Activated naive CD8-positive, alpha-beta T cell treated with anti-CD3 and anti-CD28 coated beads, Interleukin-2, amount 10 ng/mL, durations not matched to agents 7 days and 5 days (primary cell): ENCODE measurements around the gene TAF7L. TPM values are rescaled to one million over a fixed set of nuclear protein-coding genes. Genes with fewer than 3 reads are reported as not detected.
"Not testable (repeated sequence)": the region's sequence is repeated elsewhere in the genome, so short reads cannot be mapped to it uniquely, and the experiment has no call there.

Source experiments
- ATAC-seq: fragments of 150-1000 bp; cut with Tn5 transposase; one replicate; pipeline ENCODE4 v1.10.0; 2021; ENCODE audit warnings: low read depth, moderate library complexity
- POLR2A ChIA-PET: fragments of 350-600 bp; sonication (Branson Sonifier 250); formaldehyde crosslinking; loops from one replicate; lab custom pipeline; 2021; ENCODE audit warnings: antibody characterized with exemption; lab: Charles Lee
- DNase-seq: peaks from one replicate; pipeline ENCODE4 v3.0.0; 2021
- H3K27ac Mint-ChIP-seq: one replicate; pipeline ENCODE4 v1.8.0; 2022; ENCODE audit warnings: mild to moderate bottlenecking, mixed read lengths
- H3K27me3 Mint-ChIP-seq: one replicate; pipeline ENCODE4 v1.8.0; 2022; ENCODE audit warnings: mild to moderate bottlenecking, moderate library complexity, mixed read lengths
- H3K36me3 Mint-ChIP-seq: one replicate; pipeline ENCODE4 v1.8.0; 2021; ENCODE audit warnings: mild to moderate bottlenecking, mixed read lengths
- H3K4me1 Mint-ChIP-seq: one replicate; pipeline ENCODE4 v1.8.0; 2021; ENCODE audit warnings: mixed read lengths
- H3K4me3 Mint-ChIP-seq: one replicate; pipeline ENCODE4 v1.8.0; 2022; ENCODE audit warnings: mild to moderate bottlenecking, moderate library complexity, mixed read lengths
- H3K9me3 Mint-ChIP-seq: one replicate; pipeline ENCODE4 v1.8.0; 2021; ENCODE audit warnings: mixed read lengths
- total RNA-seq, 2 experiments: library from RNA; stranded (reverse); gene quantifications; one replicate each; pipeline ENCODE4 v1.2.3, GENCODE V29; 2021

TAF7L gene
- not detected for total RNA-seq

- POLR2A ChIA-PET, result no interaction called here
Measured at GRCh38 chrX:101290957-101291603, at the start of gene TAF7L. TSS of gene TAF7L (minus strand) at chrX:101291334. CDS start at chrX:101287543, 3,791 bp downstream.

GRCh38 chrX:101337776-101338271 lies 46.7 kb upstream of the TAF7L start:
- Mint-ChIP-seq H3K27ac (no peak overlapping the region), H3K4me1 (no peaks in the 10 kb centered on the region), H3K27me3 (no peaks in the 10 kb centered on the region), H3K36me3 (peaks cover 2% of the 10 kb centered on the region), H3K4me3 (no peak overlapping the region), H3K9me3 (no peaks in the 10 kb centered on the region)
- POLR2A ChIA-PET, result no interaction called here
- DNase-seq (no peak), ATAC-seq (no peak)

More at GRCh38 chrX:101290957-101291603, at the start of gene TAF7L:
- no peak within 1 kb of the TSS for H3K27ac Mint-ChIP-seq
- no peak within 1 kb of the TSS for H3K4me3 Mint-ChIP-seq
- DNase-seq, result no peak
- peaks cover 1% of the 10 kb centered on the region for H3K4me1 Mint-ChIP-seq
- peaks cover 10% of the 10 kb centered on the region for H3K27me3 Mint-ChIP-seq
- H3K9me3 Mint-ChIP-seq, result no peaks in the 10 kb centered on the region
- H3K36me3 Mint-ChIP-seq, result no peaks in the 10 kb centered on the region
- ATAC-seq, result no peak

GRCh38 chrX:101334310-101334709 lies 43.2 kb upstream of the TAF7L start:
- H3K36me3 Mint-ChIP-seq, H3K4me3 Mint-ChIP-seq, ATAC-seq, H3K27ac Mint-ChIP-seq, DNase-seq, H3K27me3 Mint-ChIP-seq, H3K9me3 Mint-ChIP-seq, POLR2A ChIA-PET, H3K4me1 Mint-ChIP-seq: not testable (repeated sequence)

- ATAC-seq, H3K4me3 Mint-ChIP-seq, DNase-seq, H3K4me1 Mint-ChIP-seq, H3K9me3 Mint-ChIP-seq, H3K36me3 Mint-ChIP-seq, H3K27ac Mint-ChIP-seq, H3K27me3 Mint-ChIP-seq: not testable (repeated sequence)
- POLR2A ChIA-PET, result interaction anchor here (0.6 kb wide), 1 partner anchor 318 kb away, joined by 3 read pairs; no protein-coding TSS in a partner anchor
Measured at GRCh38 chrX:101326600-101326999, 35.5 kb upstream of the TAF7L start.

- POLR2A ChIA-PET, result no interaction called here
- H3K27me3 Mint-ChIP-seq, result peaks cover 3% of the 10 kb centered on the region
- H3K27ac Mint-ChIP-seq, result no peak overlapping the region
- H3K4me3 Mint-ChIP-seq, result no peak overlapping the region
- ATAC-seq (no peak), DNase-seq (no peak)
- no peaks in the 10 kb centered on the region for H3K9me3 Mint-ChIP-seq
- no peaks in the 10 kb centered on the region for H3K36me3 Mint-ChIP-seq
- no peaks in the 10 kb centered on the region for H3K4me1 Mint-ChIP-seq
Measured at GRCh38 chrX:101303790-101304189, 12.7 kb upstream of the TAF7L start.

- H3K4me3 Mint-ChIP-seq, H3K36me3 Mint-ChIP-seq, ATAC-seq, H3K27ac Mint-ChIP-seq, H3K9me3 Mint-ChIP-seq, DNase-seq, POLR2A ChIA-PET, H3K4me1 Mint-ChIP-seq: not testable (repeated sequence)
- peaks cover 10% of the 10 kb centered on the region for H3K27me3 Mint-ChIP-seq
Measured at GRCh38 chrX:101295603-101296002, 4.5 kb upstream of the TAF7L start.

- no peak overlapping the region for H3K4me3 Mint-ChIP-seq
- POLR2A ChIA-PET, result no interaction called here
- no peaks in the 10 kb centered on the region for H3K9me3 Mint-ChIP-seq
- DNase-seq (no peak), ATAC-seq (no peak)
- H3K27me3 Mint-ChIP-seq, result peaks cover 10% of the 10 kb centered on the region
- peaks cover 1% of the 10 kb centered on the region for H3K4me1 Mint-ChIP-seq
- H3K36me3 Mint-ChIP-seq, result no peaks in the 10 kb centered on the region
- no peak overlapping the region for H3K27ac Mint-ChIP-seq
Measured at GRCh38 chrX:101287402-101287801, 3.7 kb downstream of the TAF7L start.

GRCh38 chrX:101276238-101276637 lies 14.9 kb downstream of the TAF7L start:
- Mint-ChIP-seq H3K27ac (no peak overlapping the region), H3K9me3 (no peaks in the 10 kb centered on the region), H3K36me3 (no peaks in the 10 kb centered on the region), H3K27me3 (no peaks in the 10 kb centered on the region), H3K4me3 (no peak overlapping the region), H3K4me1 (no peaks in the 10 kb centered on the region)
- POLR2A ChIA-PET, result no interaction called here
- DNase-seq, result no peak
- ATAC-seq, result no peak

- ATAC-seq (no peak), DNase-seq (no peak)
- Mint-ChIP-seq H3K9me3 (no peaks in the 10 kb centered on the region), H3K27ac (no peak overlapping the region), H3K36me3 (no peaks in the 10 kb centered on the region), H3K27me3 (no peaks in the 10 kb centered on the region), H3K4me1 (no peaks in the 10 kb centered on the region), H3K4me3 (no peak overlapping the region)
- POLR2A ChIA-PET, result no interaction called here
Measured at GRCh38 chrX:101274198-101274597, 16.9 kb downstream of the TAF7L start.

- Mint-ChIP-seq H3K4me1 (no peaks in the 10 kb centered on the region), H3K27me3 (no peaks in the 10 kb centered on the region), H3K4me3 (no peak overlapping the region), H3K36me3 (no peaks in the 10 kb centered on the region), H3K27ac (no peak overlapping the region), H3K9me3 (no peaks in the 10 kb centered on the region)
- POLR2A ChIA-PET, result no interaction called here
- DNase-seq, result no peak
- ATAC-seq, result no peak
Measured at GRCh38 chrX:101265869-101266428, 25.2 kb downstream of the TAF7L start.

- ATAC-seq, result no peak
- peaks cover 3% of the 10 kb centered on the region for H3K4me1 Mint-ChIP-seq
- H3K27me3 Mint-ChIP-seq, result no peaks in the 10 kb centered on the region
- H3K9me3 Mint-ChIP-seq, result no peaks in the 10 kb centered on the region
- POLR2A ChIA-PET, result no interaction called here
- no peak overlapping the region for H3K4me3 Mint-ChIP-seq
- H3K36me3 Mint-ChIP-seq, result no peaks in the 10 kb centered on the region
- no peak for DNase-seq
- H3K27ac Mint-ChIP-seq, result no peak overlapping the region
Measured at GRCh38 chrX:101263766-101264165, 27.4 kb downstream of the TAF7L start.

GRCh38 chrX:101262590-101262989 lies 28.5 kb downstream of the TAF7L start:
- Mint-ChIP-seq H3K27ac (no peak overlapping the region), H3K9me3 (no peaks in the 10 kb centered on the region), H3K4me1 (peaks cover 8% of the 10 kb centered on the region), H3K27me3 (no peaks in the 10 kb centered on the region), H3K4me3 (no peak overlapping the region), H3K36me3 (no peaks in the 10 kb centered on the region)
- ATAC-seq, result no peak
- DNase-seq, result no peak
- POLR2A ChIA-PET, result no interaction called here

- Mint-ChIP-seq H3K27me3 (no peaks in the 10 kb centered on the region), H3K4me3 (no peak overlapping the region), H3K27ac (no peak overlapping the region), H3K9me3 (no peaks in the 10 kb centered on the region), H3K4me1 (peaks cover 12% of the 10 kb centered on the region), H3K36me3 (no peaks in the 10 kb centered on the region)
- POLR2A ChIA-PET, result no interaction called here
- no peak for DNase-seq
- ATAC-seq, result no peak
Measured at GRCh38 chrX:101260435-101260834, 30.7 kb downstream of the TAF7L start.

GRCh38 chrX:101258259-101258581 lies 32.9 kb downstream of the TAF7L start:
- Mint-ChIP-seq H3K27ac (peak overlapping the region; percentile 87), H3K4me1 (peaks cover 12% of the 10 kb centered on the region), H3K36me3 (no peaks in the 10 kb centered on the region), H3K9me3 (no peaks in the 10 kb centered on the region), H3K4me3 (no peak overlapping the region), H3K27me3 (no peaks in the 10 kb centered on the region)
- peak; percentile 28 for DNase-seq
- ATAC-seq, result no peak
- POLR2A ChIA-PET, result interaction anchor here (0.7 to 1.0 kb wide), 2 partner anchors 91 to 94 kb away, joined by 3 read pairs; partner anchors contain the start of gene TIMM8A
